HepG2 (cell line): ENCODE measurements around the gene TLR9.

Experiments
- ATF7 ChIP-seq, 2 experiments: fragments of 450-650 bp in 1 of 2; sonication (generic) in 1 of 2; formaldehyde crosslinking in 1 of 2; IDR thresholded peaks; 2 replicates each; pipeline versions ENCODE4 v1.4.0 to v1.6.1; 2016 to 2020; ENCODE audit warnings: antibody characterized with exemption in 1 of 2, mild to moderate bottlenecking in 1 of 2, missing genetic modification reagents in 1 of 2
- FOXK1 ChIP-seq: sonication (generic); formaldehyde crosslinking; IDR thresholded peaks from 2 replicates; pipeline ENCODE4 v1.4.0; 2020; ENCODE audit warnings: low read depth, missing genetic modification reagents, borderline replicate concordance
- GABPA ChIP-seq, 2 experiments: IDR thresholded peaks; 2 replicates each; pipeline ENCODE4 v1.6.1; 2011 to 2016; ENCODE audit warnings: low read depth in 2 of 2, low read length in 1 of 2, missing biosample characterization in 1 of 2, missing genetic modification characterization in 1 of 2
- NFE2L2 ChIP-seq: fragments of 150-350 bp; IDR thresholded peaks from 2 replicates; pipeline ENCODE4 v1.6.1; 2014; ENCODE audit warnings: low read length
- SRF ChIP-seq: IDR thresholded peaks from 2 replicates; pipeline ENCODE4 v1.6.1; 2011; ENCODE audit warnings: mild to moderate bottlenecking, low read depth, low read length, moderate library complexity
- ZMAT3 ChIP-seq: sonication (generic); formaldehyde crosslinking; conservative IDR thresholded peaks from 2 replicates; pipeline ENCODE4 v1.7.0; 2021; ENCODE audit warnings: missing genetic modification reagents
- ZNF775 ChIP-seq: sonication (generic); formaldehyde crosslinking; IDR thresholded peaks from 2 replicates; pipeline ENCODE4 v1.4.0; 2020; ENCODE audit warnings: missing genetic modification reagents, mild to moderate bottlenecking, moderate library complexity, borderline replicate concordance
- TF ChIP-seq, protein P1 (sequence below): IDR thresholded peaks from 2 replicates; pipeline ENCODE4 v1.6.1; 2016; ENCODE audit warnings: missing compliant biosample characterization, missing genetic modification reagents, borderline replicate concordance
- TF ChIP-seq, protein P2 (sequence below): sonication (generic); formaldehyde crosslinking; IDR thresholded peaks from 2 replicates; pipeline ENCODE4 v1.4.0; 2020; ENCODE audit warnings: missing genetic modification reagents
- TF ChIP-seq, protein P3 (sequence below): sonication (generic); formaldehyde crosslinking; IDR thresholded peaks from 2 replicates; pipeline ENCODE4 v1.4.0; 2020; ENCODE audit warnings: missing genetic modification reagents
- TF ChIP-seq, protein P4 (sequence below): sonication (generic); formaldehyde crosslinking; IDR thresholded peaks from 2 replicates; pipeline ENCODE4 v1.9.0; 2021; ENCODE audit warnings: missing genetic modification reagents, mild to moderate bottlenecking, borderline replicate concordance
- TF ChIP-seq, protein P5 (sequence below): sonication (generic); formaldehyde crosslinking; IDR thresholded peaks from 2 replicates; pipeline ENCODE4 v1.5.0; 2020; ENCODE audit warnings: mild to moderate bottlenecking, missing genetic modification reagents, moderate library complexity
- TF ChIP-seq, protein P6 (sequence below): sonication (generic); formaldehyde crosslinking; IDR thresholded peaks from 2 replicates; pipeline ENCODE4 v1.4.0; 2020; ENCODE audit warnings: missing genetic modification reagents

GRCh38 chr3:52247409-52248164 is 22.1 kb upstream of the TLR9 start:
- TF ChIP-seq, protein P1, sequence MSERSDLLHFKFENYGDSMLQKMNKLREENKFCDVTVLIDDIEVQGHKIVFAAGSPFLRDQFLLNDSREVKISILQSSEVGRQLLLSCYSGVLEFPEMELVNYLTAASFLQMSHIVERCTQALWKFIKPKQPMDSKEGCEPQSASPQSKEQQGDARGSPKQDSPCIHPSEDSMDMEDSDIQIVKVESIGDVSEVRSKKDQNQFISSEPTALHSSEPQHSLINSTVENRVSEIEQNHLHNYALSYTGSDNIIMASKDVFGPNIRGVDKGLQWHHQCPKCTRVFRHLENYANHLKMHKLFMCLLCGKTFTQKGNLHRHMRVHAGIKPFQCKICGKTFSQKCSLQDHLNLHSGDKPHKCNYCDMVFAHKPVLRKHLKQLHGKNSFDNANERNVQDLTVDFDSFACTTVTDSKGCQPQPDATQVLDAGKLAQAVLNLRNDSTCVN (CRISPR knock-in tag) = no peak
- TF ChIP-seq, protein P2, sequence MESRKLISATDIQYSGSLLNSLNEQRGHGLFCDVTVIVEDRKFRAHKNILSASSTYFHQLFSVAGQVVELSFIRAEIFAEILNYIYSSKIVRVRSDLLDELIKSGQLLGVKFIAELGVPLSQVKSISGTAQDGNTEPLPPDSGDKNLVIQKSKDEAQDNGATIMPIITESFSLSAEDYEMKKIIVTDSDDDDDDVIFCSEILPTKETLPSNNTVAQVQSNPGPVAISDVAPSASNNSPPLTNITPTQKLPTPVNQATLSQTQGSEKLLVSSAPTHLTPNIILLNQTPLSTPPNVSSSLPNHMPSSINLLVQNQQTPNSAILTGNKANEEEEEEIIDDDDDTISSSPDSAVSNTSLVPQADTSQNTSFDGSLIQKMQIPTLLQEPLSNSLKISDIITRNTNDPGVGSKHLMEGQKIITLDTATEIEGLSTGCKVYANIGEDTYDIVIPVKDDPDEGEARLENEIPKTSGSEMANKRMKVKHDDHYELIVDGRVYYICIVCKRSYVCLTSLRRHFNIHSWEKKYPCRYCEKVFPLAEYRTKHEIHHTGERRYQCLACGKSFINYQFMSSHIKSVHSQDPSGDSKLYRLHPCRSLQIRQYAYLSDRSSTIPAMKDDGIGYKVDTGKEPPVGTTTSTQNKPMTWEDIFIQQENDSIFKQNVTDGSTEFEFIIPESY (CRISPR knock-in tag) = no peak
- TF ChIP-seq ATF7 (IDR thresholded peaks at IDR 0.05) (no peak), ATF7 (CRISPR knock-in tag; IDR thresholded peaks at IDR 0.05) (no peak), ZMAT3 (CRISPR knock-in tag) (no peak), NFE2L2 (no peak), FOXK1 (CRISPR knock-in tag) (no peak), SRF (no peak), ZNF775 (CRISPR knock-in tag) (no peak), GABPA (IDR thresholded peaks at IDR 0.05; ENCODE audit: low read depth, low read length) (no peak), GABPA (CRISPR knock-in tag; IDR thresholded peaks at IDR 0.05; ENCODE audit: low read depth) (no peak)
- TF ChIP-seq, protein P3, sequence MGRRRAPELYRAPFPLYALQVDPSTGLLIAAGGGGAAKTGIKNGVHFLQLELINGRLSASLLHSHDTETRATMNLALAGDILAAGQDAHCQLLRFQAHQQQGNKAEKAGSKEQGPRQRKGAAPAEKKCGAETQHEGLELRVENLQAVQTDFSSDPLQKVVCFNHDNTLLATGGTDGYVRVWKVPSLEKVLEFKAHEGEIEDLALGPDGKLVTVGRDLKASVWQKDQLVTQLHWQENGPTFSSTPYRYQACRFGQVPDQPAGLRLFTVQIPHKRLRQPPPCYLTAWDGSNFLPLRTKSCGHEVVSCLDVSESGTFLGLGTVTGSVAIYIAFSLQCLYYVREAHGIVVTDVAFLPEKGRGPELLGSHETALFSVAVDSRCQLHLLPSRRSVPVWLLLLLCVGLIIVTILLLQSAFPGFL = no peak
- TF ChIP-seq, protein P4, sequence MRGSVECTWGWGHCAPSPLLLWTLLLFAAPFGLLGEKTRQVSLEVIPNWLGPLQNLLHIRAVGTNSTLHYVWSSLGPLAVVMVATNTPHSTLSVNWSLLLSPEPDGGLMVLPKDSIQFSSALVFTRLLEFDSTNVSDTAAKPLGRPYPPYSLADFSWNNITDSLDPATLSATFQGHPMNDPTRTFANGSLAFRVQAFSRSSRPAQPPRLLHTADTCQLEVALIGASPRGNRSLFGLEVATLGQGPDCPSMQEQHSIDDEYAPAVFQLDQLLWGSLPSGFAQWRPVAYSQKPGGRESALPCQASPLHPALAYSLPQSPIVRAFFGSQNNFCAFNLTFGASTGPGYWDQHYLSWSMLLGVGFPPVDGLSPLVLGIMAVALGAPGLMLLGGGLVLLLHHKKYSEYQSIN (CRISPR knock-in tag) = no peak
- TF ChIP-seq, protein P5, sequence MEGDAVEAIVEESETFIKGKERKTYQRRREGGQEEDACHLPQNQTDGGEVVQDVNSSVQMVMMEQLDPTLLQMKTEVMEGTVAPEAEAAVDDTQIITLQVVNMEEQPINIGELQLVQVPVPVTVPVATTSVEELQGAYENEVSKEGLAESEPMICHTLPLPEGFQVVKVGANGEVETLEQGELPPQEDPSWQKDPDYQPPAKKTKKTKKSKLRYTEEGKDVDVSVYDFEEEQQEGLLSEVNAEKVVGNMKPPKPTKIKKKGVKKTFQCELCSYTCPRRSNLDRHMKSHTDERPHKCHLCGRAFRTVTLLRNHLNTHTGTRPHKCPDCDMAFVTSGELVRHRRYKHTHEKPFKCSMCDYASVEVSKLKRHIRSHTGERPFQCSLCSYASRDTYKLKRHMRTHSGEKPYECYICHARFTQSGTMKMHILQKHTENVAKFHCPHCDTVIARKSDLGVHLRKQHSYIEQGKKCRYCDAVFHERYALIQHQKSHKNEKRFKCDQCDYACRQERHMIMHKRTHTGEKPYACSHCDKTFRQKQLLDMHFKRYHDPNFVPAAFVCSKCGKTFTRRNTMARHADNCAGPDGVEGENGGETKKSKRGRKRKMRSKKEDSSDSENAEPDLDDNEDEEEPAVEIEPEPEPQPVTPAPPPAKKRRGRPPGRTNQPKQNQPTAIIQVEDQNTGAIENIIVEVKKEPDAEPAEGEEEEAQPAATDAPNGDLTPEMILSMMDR (CRISPR knock-in tag) = no peak
- TF ChIP-seq, protein P6, sequence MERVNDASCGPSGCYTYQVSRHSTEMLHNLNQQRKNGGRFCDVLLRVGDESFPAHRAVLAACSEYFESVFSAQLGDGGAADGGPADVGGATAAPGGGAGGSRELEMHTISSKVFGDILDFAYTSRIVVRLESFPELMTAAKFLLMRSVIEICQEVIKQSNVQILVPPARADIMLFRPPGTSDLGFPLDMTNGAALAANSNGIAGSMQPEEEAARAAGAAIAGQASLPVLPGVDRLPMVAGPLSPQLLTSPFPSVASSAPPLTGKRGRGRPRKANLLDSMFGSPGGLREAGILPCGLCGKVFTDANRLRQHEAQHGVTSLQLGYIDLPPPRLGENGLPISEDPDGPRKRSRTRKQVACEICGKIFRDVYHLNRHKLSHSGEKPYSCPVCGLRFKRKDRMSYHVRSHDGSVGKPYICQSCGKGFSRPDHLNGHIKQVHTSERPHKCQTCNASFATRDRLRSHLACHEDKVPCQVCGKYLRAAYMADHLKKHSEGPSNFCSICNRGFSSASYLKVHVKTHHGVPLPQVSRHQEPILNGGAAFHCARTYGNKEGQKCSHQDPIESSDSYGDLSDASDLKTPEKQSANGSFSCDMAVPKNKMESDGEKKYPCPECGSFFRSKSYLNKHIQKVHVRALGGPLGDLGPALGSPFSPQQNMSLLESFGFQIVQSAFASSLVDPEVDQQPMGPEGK (CRISPR knock-in tag) = no peak
